Coronary artery (tissue), 2 donors: ENCODE data around the gene USB1.

ENCODE experiments used
- DNase-seq: peaks from one replicate; pipeline ENCODE4 v3.0.0-alpha.2; 2017; ENCODE audit warnings: low spot score
- H3K27ac ChIP-seq, 2 donors: fragments of 200-600 bp; sonication (generic); one replicate each; pipeline ENCODE4 v1.5.1; 2016 to 2019
- H3K4me3 ChIP-seq: fragments of 200-600 bp; sonication (generic); 2 replicates; pipeline ENCODE4 v1.5.1; 2016; ENCODE audit warnings: mild to moderate bottlenecking, moderate library complexity
- TF ChIP-seq, protein P1 (sequence below): fragments of 200-600 bp; sonication (generic); IDR thresholded peaks from one replicate; pipeline ENCODE4 v1.5.1; 2019; ENCODE audit warnings: antibody characterized with exemption

Gene USB1

DNA sequence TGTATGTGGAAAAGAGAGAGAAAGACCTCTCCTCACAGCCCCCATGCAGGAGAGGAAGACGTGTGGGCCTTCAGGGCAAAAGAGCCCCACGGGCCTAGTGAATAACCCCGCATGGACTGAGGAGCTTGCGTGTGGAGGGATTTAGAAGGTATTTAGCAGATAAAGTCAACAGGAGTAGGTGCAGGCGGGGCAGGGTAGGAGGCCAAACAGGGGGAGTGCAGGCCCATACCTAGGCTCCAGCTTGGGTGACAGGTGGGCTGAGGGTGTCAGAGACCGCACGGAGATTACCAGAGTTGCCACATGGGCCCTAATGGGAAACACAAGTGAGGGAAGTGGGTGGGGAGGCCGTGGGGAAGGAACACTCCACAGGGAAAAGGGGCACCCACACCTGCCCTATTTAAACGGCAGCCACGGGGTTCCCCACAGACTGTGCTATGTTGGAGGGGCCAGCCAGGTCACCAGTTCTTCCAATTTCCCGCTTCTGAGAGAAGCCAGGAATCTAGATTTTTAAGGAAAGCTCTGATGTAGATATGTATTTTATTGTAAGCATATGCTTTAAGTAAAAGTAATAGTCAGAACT is 22.1 kb upstream of the USB1 start:
- no peak for DNase-seq
- Histone ChIP-seq H3K4me3 (no peak overlapping the region), H3K27ac (no peak overlapping the region)
- TF ChIP-seq, protein P1, sequence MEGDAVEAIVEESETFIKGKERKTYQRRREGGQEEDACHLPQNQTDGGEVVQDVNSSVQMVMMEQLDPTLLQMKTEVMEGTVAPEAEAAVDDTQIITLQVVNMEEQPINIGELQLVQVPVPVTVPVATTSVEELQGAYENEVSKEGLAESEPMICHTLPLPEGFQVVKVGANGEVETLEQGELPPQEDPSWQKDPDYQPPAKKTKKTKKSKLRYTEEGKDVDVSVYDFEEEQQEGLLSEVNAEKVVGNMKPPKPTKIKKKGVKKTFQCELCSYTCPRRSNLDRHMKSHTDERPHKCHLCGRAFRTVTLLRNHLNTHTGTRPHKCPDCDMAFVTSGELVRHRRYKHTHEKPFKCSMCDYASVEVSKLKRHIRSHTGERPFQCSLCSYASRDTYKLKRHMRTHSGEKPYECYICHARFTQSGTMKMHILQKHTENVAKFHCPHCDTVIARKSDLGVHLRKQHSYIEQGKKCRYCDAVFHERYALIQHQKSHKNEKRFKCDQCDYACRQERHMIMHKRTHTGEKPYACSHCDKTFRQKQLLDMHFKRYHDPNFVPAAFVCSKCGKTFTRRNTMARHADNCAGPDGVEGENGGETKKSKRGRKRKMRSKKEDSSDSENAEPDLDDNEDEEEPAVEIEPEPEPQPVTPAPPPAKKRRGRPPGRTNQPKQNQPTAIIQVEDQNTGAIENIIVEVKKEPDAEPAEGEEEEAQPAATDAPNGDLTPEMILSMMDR = no peak

DNA sequence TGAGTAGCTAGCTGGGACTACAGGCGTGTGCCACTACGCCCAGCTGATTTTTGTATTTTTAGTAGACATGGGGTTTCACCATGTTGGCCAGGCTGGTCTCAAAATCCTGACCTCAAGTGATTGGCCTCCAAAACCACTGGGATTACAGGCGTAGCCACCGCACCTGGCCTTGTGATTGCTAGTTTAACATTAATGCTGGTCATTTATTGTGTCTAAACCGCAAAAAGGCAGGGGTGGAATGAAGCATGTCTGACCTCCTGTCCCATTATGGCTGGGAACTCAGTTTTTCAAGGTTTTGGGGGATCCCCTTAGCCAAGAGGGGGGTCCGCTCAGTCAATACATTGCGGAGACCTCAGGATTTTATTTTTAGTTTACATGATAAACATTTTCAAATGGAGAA is 19.6 kb upstream of the USB1 start:
- H3K27ac ChIP-seq = no peak overlapping the region
- DNase-seq = no peak
- TF ChIP-seq, protein P1 = no peak

DNA sequence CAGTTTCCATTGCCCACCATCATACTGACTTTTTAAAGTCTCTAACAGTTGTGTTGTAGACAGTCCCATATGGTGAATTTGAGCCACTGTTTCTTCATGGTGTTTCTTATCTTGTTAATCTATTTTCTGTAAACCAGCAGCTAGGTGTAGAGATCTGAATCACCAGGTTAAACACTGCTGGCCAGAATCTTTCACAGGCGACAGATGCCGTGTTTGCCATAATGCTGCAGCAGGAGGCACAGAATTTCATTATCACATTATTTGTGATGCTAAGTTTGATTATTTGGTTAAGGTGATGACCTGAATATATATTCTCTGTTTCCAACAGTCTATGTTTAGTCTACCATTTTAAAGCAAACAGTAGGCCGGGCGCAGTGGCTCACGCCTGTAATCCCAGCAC is 18.8 kb upstream of the USB1 start:
- Histone ChIP-seq H3K27ac (no peak overlapping the region), H3K4me3 (no peak overlapping the region)
- TF ChIP-seq, protein P1 = no peak
- DNase-seq = no peak

More for the DNA sequence above, 19.6 kb upstream of the USB1 start:
- no peak overlapping the region for H3K4me3 ChIP-seq

GRCh38 chr16:57984443-57985203 is 16.6 kb upstream of the USB1 start:
- DNase-seq = no peak
- H3K27ac ChIP-seq = peak overlapping the region in 1 of 2 donors; percentile 57
- H3K4me3 ChIP-seq = peak overlapping the region; percentile 70
- TF ChIP-seq, protein P1 = no peak

DNA sequence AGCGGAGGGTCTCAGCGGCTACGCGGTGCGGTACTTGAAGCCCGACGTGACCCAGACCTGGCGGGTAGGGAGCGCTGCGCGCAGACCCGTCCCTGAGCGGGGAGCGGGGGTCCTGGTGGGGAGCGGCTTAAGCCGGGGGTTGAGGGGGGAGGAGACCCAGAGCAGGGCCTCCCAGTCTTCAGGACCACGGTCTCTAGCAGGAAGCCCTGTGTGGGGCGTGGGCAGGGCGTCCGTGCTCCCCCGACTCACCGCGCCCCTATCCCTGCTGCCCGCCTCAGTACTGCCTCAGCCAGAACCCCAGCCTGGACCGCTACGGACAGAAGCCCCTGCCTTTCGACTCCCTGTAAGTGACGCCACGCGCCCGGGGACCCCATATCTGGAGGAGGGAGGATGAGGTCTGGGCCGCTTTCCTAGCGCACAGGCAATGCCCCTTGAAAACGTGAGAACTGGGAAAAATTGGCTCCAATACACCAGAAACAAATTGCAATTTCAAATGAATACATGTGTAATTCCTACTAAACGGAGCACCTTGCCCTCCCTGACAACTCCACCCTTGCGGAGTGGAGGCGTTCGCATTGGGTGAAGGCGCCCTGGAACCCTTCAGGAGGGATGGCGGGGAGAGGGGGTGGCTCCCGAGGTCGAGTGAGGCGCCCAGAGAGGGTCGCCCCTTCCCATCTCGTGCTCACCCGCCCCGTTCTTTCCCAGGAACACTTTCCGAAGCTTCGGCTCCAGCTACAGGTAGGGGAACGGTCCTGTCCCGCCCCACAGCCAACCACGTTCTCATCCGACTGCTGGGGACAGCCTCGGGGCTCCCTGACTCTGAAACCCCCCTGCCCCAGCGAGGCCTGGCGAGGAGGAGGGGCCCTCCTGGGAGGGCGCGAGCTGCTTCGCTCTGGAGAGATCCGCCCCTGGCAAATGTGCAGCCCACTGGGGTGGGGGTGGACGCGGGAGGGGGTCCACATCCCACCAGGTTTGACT is 15.7 kb upstream of the USB1 start:
- H3K4me3 ChIP-seq = peak overlapping the region; percentile 70
- peak overlapping the region in 1 of 2 donors; percentile 57 for H3K27ac ChIP-seq
- TF ChIP-seq, protein P1 = no peak
- peak; percentile 74 for DNase-seq

GRCh38 chr16:57986196-57986595 is 15.0 kb upstream of the USB1 start:
- DNase-seq = no peak

More at GRCh38 chr16:57986196-57986595, 15.0 kb upstream of the USB1 start:
- TF ChIP-seq, protein P1 = no peak
- Histone ChIP-seq H3K27ac (no peak overlapping the region), H3K4me3 (no peak overlapping the region)
